ENCODE data around the gene CYP27B1. TPM values are rescaled to one million over a fixed set of nuclear protein-coding genes. Genes with fewer than 3 reads are reported as not detected.
"Not testable (repeated sequence)": the region's sequence is repeated elsewhere in the genome, so short reads cannot be mapped to it uniquely, and the experiment has no call there.

CYP27B1 gene
- total RNA-seq, 1 experiment from 2014 or later, result 0.69 TPM

GRCh38 chr12:57719777-57720605, 46.9 kb downstream of the CYP27B1 start:
- no peak for DNase-seq (ENCODE audit: low read depth, low spot score)
- in situ Hi-C loops (cut with HindIII; ENCODE audit: low pct_unique_long_range_greater_than_20kb, low sequenced_read_pairs), result no loop called here

GRCh38 chr12:57718641-57719528, 48.0 kb downstream of the CYP27B1 start:
- in situ Hi-C loops (cut with HindIII; ENCODE audit: low pct_unique_long_range_greater_than_20kb, low sequenced_read_pairs), result no loop called here
- DNase-seq (ENCODE audit: low read depth, low spot score), result no peak

DNA sequence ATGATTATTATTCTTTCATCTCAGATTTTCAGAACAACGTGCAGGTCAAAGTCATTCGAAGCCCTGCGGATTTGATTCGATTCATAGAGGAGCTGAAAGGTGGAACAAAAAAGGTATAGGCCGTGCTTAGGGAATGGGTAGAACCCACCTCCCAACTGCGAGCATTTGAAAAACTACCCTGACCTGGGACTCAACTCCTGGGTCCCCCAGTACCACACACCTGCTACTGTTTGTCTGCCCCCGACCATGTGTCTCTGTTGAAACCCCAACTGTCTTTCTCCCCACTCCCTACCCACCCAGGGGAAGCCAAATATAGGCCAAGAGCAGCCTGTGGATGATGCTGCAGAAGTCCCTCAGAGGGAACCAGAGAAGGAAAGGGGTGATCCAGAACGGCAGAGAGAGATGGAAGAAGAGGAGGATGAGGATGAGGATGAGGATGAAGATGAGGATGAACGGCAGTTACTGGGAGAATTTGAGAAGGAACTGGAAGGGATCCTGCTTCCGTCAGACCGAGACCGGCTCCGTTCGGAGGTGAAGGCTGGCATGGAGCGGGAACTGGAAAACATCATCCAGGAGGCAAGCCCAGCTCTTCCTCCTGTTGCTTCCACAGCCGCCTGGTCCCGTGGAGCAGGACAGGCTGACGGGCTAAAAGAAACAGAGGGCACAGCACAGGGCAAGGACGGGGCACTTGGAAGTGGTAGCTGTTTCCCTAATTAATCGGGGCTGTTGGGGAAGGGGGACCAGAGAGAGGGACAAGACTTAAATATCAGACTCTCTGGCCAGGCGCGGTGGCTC, 48.8 kb downstream of the CYP27B1 start:
- DNase-seq (ENCODE audit: low read depth, low spot score), result no peak
- in situ Hi-C loops (cut with HindIII; ENCODE audit: low pct_unique_long_range_greater_than_20kb, low sequenced_read_pairs), result no loop called here

- DNase-seq (ENCODE audit: low read depth, low spot score), result no peak
- in situ Hi-C loops (cut with HindIII; ENCODE audit: low pct_unique_long_range_greater_than_20kb, low sequenced_read_pairs), result no loop called here
Measured at GRCh38 chr12:57717131-57717530, 49.7 kb downstream of the CYP27B1 start.

DNA sequence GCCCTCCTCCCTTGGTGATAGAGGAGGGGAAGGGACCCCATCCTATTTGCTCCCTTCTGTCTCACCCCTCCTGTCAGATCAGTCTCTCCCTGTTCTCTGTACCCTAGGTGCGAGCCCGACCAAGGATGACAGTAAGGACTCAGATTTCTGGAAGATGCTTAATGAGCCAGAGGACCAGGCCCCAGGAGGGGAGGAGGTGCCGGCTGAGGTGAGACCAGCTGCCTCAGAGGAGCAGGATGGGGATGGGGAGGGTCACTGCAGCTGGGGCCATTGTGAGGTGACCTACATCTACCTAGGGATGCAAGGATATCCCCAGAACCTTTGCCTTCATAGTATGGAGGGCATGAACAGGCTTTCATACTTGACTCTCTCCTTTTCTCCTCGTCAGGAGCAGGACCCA, 50.6 kb downstream of the CYP27B1 start:
- in situ Hi-C loops (cut with HindIII; ENCODE audit: low pct_unique_long_range_greater_than_20kb, low sequenced_read_pairs), result no loop called here
- no peak for DNase-seq (ENCODE audit: low read depth, low spot score)

DNA sequence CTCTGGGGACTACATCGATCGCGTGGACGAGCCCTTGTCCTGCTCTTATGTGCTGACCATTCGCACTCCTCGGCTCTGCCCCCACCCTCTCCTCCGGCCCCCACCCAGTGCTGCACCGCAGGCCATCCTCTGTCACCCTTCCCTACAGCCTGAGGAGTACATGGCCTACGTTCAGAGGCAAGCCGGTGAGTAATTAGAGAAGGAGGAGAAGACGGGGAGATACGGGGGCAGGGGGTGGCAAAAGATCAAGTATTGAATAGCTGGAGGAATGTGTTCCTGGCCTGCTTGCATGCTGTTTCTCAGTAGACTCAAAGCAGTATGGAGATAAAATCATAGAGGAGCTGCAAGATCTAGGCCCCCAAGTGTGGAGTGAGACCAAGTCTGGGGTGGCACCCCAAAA, 51.1 kb downstream of the CYP27B1 start:
- in situ Hi-C loops (cut with HindIII; ENCODE audit: low pct_unique_long_range_greater_than_20kb, low sequenced_read_pairs), result no loop called here
- DNase-seq (ENCODE audit: low read depth, low spot score), result no peak

GRCh38 chr12:57715036-57715748, 51.7 kb downstream of the CYP27B1 start:
- DNase-seq (ENCODE audit: low read depth, low spot score); in situ Hi-C loops (cut with HindIII; ENCODE audit: low pct_unique_long_range_greater_than_20kb, low sequenced_read_pairs): not testable (repeated sequence)

- no peak for DNase-seq (ENCODE audit: low read depth, low spot score)
- in situ Hi-C loops (cut with HindIII; ENCODE audit: low pct_unique_long_range_greater_than_20kb, low sequenced_read_pairs), result no loop called here
Measured at GRCh38 chr12:57713209-57713608, 53.7 kb downstream of the CYP27B1 start.

DNA sequence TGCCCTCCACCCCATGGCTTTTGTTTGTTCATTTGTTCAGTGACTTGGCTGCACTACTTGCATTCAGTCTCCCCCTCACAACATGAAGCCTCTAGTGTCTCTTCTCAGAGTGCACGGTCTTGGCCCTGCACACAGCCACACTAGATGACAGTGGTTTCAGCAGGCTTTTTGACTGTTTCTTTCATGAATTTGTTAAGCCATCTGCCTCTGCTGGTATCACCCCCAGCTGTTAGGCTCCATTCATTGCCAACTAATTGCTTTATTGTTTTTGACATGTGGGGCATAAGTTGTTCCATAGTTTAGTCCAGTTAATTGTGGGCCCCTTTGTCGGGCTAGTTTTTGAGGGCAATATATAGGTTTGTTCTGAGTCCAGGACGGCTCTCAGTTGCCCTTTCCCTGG, 54.2 kb downstream of the CYP27B1 start:
- in situ Hi-C loops (cut with HindIII; ENCODE audit: low pct_unique_long_range_greater_than_20kb, low sequenced_read_pairs), result no loop called here
- no peak for DNase-seq (ENCODE audit: low read depth, low spot score)

Small RNAs within 50 kb of the gene (small RNA-seq; reads per million reads assigned to genes)
- gene RNU6-1083P, result 0 reads per million in 2 experiments

Other genes with a start within 250 kb of the CYP27B1 start
- gene DDIT3, start 246.6 kb downstream of the CYP27B1 start, total RNA-seq (2014; rRNA removed; shearing (Covaris generic)), result 103 and 117 TPM in 2 replicates
- 6.6 and 6.8 TPM in 2 replicates for gene MBD6, start 244.3 kb downstream of the CYP27B1 start, total RNA-seq (2014; rRNA removed; shearing (Covaris generic))
- gene DCTN2, start 219.9 kb downstream of the CYP27B1 start, total RNA-seq (2014; rRNA removed; shearing (Covaris generic)), result 86.2 and 93.8 TPM in 2 replicates
- 0.29 and 0.40 TPM in 2 replicates for gene KIF5A, start 217.0 kb downstream of the CYP27B1 start, total RNA-seq (2014; rRNA removed; shearing (Covaris generic))
- 48.4 and 53.2 TPM in 2 replicates for gene PIP4K2C, start 175.9 kb downstream of the CYP27B1 start, total RNA-seq (2014; rRNA removed; shearing (Covaris generic))
- 13.6 and 14.1 TPM in 2 replicates for gene DTX3, start 162.3 kb downstream of the CYP27B1 start, total RNA-seq (2014; rRNA removed; shearing (Covaris generic))
- gene ARHGEF25, start 155.6 kb downstream of the CYP27B1 start, total RNA-seq (2014; rRNA removed; shearing (Covaris generic)), result 13.2 and 16.3 TPM in 2 replicates
- gene B4GALNT1, start 133.9 kb downstream of the CYP27B1 start, total RNA-seq (2014; rRNA removed; shearing (Covaris generic)), result 8.3 and 11.2 TPM in 2 replicates
- 239 and 244 TPM in 2 replicates for gene OS9, start 72.9 kb downstream of the CYP27B1 start, total RNA-seq (2014; rRNA removed; shearing (Covaris generic))
- gene AGAP2, start 28.3 kb downstream of the CYP27B1 start, total RNA-seq (2014; rRNA removed; shearing (Covaris generic)), result 1.4 and 1.5 TPM in 2 replicates
- gene TSPAN31, start 22.0 kb downstream of the CYP27B1 start, total RNA-seq (2014; rRNA removed; shearing (Covaris generic)), result 34.6 and 38.2 TPM in 2 replicates
- gene CDK4, start 14.8 kb downstream of the CYP27B1 start, total RNA-seq (2014; rRNA removed; shearing (Covaris generic)), result 383 and 420 TPM in 2 replicates
- gene MARCHF9, start 12.0 kb downstream of the CYP27B1 start, total RNA-seq (2014; rRNA removed; shearing (Covaris generic)), result 11.9 and 12.5 TPM in 2 replicates
- 9.7 and 13.4 TPM in 2 replicates for gene METTL1, start 5.0 kb upstream of the CYP27B1 start, total RNA-seq (2014; rRNA removed; shearing (Covaris generic))
- gene EEF1AKMT3, start 5.5 kb upstream of the CYP27B1 start, total RNA-seq (2014; rRNA removed; shearing (Covaris generic)), result 4.0 and 6.3 TPM in 2 replicates
- 77.3 and 80.2 TPM in 2 replicates for gene TSFM, start 15.7 kb upstream of the CYP27B1 start, total RNA-seq (2014; rRNA removed; shearing (Covaris generic))
- gene AVIL, start 51.7 kb upstream of the CYP27B1 start, total RNA-seq (2014; rRNA removed; shearing (Covaris generic)), result 0.75 and 0.77 TPM in 2 replicates
- gene CTDSP2, start 79.7 kb upstream of the CYP27B1 start, total RNA-seq (2014; rRNA removed; shearing (Covaris generic)), result 27.8 and 29.6 TPM in 2 replicates
- gene ATP23, start 174.5 kb upstream of the CYP27B1 start, total RNA-seq (2014; rRNA removed; shearing (Covaris generic)), result 12.9 and 19.3 TPM in 2 replicates

Data from SK-MEL-5 (cell line).